Heart right ventricle (tissue), 16 donors: ENCODE measurements around the gene KIF26B. TPM values are rescaled to one million over a fixed set of nuclear protein-coding genes. Genes with fewer than 3 reads are reported as not detected.

Experiments
- ATAC-seq, 8 donors: fragments of 200-7000 bp; cut with Tn5 transposase; one replicate each; pipeline ENCODE4 v1.9.1; 2020; ENCODE audit warnings: mild to moderate bottlenecking in 8 of 8, moderate library complexity in 8 of 8, moderate number of reproducible peaks in 1 of 8
- DNase-seq, 2 donors: peaks; one replicate each; pipeline ENCODE4 v3.0.0-alpha.2; 2020
- H3K27ac ChIP-seq, 10 donors: fragments of 200-600 bp; sonication (generic) in 2 of 10; one replicate each; pipeline versions ENCODE4 v1.5.0 to v1.8.0; 2020 to 2022; ENCODE audit warnings: mild to moderate bottlenecking in 3 of 10
- H3K27me3 ChIP-seq, 7 donors: fragments of 200-600 bp; one replicate each; pipeline ENCODE4 v1.8.0; 2021 to 2022; ENCODE audit warnings: mild to moderate bottlenecking in 2 of 7
- H3K36me3 ChIP-seq, 9 donors: fragments of 200-600 bp; sonication (generic) in 1 of 9; one replicate each; pipeline versions ENCODE4 v1.5.0 to v1.8.0; 2020 to 2022; ENCODE audit warnings: mild to moderate bottlenecking in 2 of 9
- H3K4me1 ChIP-seq, 9 donors: fragments of 200-600 bp; sonication (generic) in 1 of 9; one replicate each; pipeline versions ENCODE4 v1.5.0 to v1.8.0; 2020 to 2022; ENCODE audit warnings: mild to moderate bottlenecking in 4 of 9
- H3K4me3 ChIP-seq, 10 donors: fragments of 200-600 bp; sonication (generic) in 2 of 10; one replicate each; pipeline versions ENCODE4 v1.5.0 to v1.8.0; 2020 to 2022; ENCODE audit warnings: mild to moderate bottlenecking in 7 of 10, moderate library complexity in 2 of 10
- H3K9me3 ChIP-seq, 11 donors: fragments of 200-600 bp in 10 of 11; sonication (generic) in 2 of 11; one replicate each; pipeline versions ENCODE4 v1.5.0 to v1.8.0; 2013 to 2022; ENCODE audit warnings: mild to moderate bottlenecking in 2 of 11, control low read depth in 1 of 11, moderate library complexity in 1 of 11
- WGBS, 2 donors: extraction: QIAGEN DNeasy Blood & Tissue Kit; methylation state at CpG; one replicate each; pipeline ENCODE4 v1.1.7; 2013; ENCODE audit warnings: inconsistent platforms in 1 of 2; 5-methylcytosine and 5-hydroxymethylcytosine counted together
- intact Hi-C, 10 donors: fragments of 100-400 bp; cut with DNase I; formaldehyde crosslinking; loops; one replicate each; pipeline versions ENCODE4 v1.11.1 to v1.14.2; 2022
- polyA plus RNA-seq, 2 donors: library from polyadenylated mRNA; stranded (reverse); fragments of 200-250 nt; gene quantifications; one replicate each; pipeline ENCODE4 v1.2.3, GENCODE V29; 2013
- total RNA-seq, 10 donors: library from RNA; stranded (reverse); fragmentation: NEBNext Ultra II Directional in 3 of 10; extraction: Animal tissue kit (Norgen Biotek cat#: 25700) in 3 of 10; gene quantifications; one replicate each; pipeline versions ENCODE4 v1.2.1 to v1.2.4, GENCODE V29; 2021 to 2023
- TF ChIP-seq, protein P1 (sequence below), 9 donors: fragments of 200-600 bp; sonication (generic) in 2 of 9; IDR thresholded peaks; one replicate each; pipeline versions ENCODE4 v1.5.0 to v1.8.0; 2021 to 2022; ENCODE audit warnings: antibody characterized with exemption in 9 of 9, mild to moderate bottlenecking in 5 of 9, moderate library complexity in 1 of 9
- donor health status: Arrhythmogenic right ventricular cardiomyopathy.
- donor health status: ischemic (EF 13 %, LVEDD 7.1; RV severe dilation, severe dysfunction).
- donor health status: healthy with polysubstance abuse.
- donor health status: DM: no; HTN: yes; CAD: no.
- donor health status: DM: no; HTN: no; CAD: no.
- donor health status: ischemic (EF 25% LVEDD 6.9; RV normal size, moderate dysfunction).
- donor health status: ischemic (EF 25% LVEDD 5.7; RV mildly dilated, moderate dysfunction).
- donor health status: healthy.
- donor health status: DM: yes; HTN: yes; CAD: no.
- donor health status: Ischemic cardiomyopathy.
- donor health status: ischemic (EF 35%, LVEDD 5.7; RV mildly dilated, moderate dysfunction).
- donor health status: nonischemic (EF 11% LVEDD 7.7; RV severe dilation, severe dysfunction).
- donor health status: DM: yes; HTN: yes; CAD: no.
- donor health status: PGD.
- donor health status: ischemic (EF 29% LVEDD 5.4; RV normal size, mild dysfunction).
- donor health status: nonischemic (EF 23%, LVEDD 6.1; RV moderate dilation, normal function).

Gene KIF26B
- total and polyA plus RNA-seq, 12 donors, result 0.66 to 8.8 (median 2.8) TPM

DNA sequence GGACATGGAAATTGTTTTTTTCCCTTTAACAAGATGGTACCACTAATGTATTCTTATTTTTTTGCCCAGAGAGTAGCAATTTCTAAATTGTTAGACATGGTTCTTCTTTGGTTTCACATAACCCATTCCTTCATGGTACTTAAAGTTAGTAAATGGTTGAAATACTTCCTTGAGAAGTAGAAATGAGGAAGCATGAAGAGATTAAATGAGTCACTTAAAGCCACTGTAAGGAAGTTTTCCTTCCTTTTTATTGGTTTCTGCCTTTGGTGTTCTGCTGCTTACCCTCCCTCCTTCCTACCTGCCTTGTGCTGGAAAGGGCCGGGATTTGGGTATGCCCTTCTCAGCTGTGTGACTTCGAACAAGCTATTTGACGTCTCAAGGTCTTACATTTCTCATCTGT is 101.0 kb downstream of the KIF26B start:
- 91 to 97% methylated on average over 3 of the region's 3 CpGs for WGBS, 2 donors
- Histone ChIP-seq H3K27ac (no peak overlapping the region), H3K4me3 (no peak overlapping the region), H3K27me3 (peaks cover 0 to 94% (median 9%) of the 10 kb centered on the region in 7 donors), H3K9me3 (peaks cover 0 to 23% (median 0%) of the 10 kb centered on the region in 11 donors), H3K36me3 (no peaks in the 10 kb centered on the region), H3K4me1 (peaks cover 0 to 10% (median 0%) of the 10 kb centered on the region in 9 donors)
- intact Hi-C loops, result no loop called here
- ATAC-seq (no peak), DNase-seq (no peak)
- TF ChIP-seq, protein P1, sequence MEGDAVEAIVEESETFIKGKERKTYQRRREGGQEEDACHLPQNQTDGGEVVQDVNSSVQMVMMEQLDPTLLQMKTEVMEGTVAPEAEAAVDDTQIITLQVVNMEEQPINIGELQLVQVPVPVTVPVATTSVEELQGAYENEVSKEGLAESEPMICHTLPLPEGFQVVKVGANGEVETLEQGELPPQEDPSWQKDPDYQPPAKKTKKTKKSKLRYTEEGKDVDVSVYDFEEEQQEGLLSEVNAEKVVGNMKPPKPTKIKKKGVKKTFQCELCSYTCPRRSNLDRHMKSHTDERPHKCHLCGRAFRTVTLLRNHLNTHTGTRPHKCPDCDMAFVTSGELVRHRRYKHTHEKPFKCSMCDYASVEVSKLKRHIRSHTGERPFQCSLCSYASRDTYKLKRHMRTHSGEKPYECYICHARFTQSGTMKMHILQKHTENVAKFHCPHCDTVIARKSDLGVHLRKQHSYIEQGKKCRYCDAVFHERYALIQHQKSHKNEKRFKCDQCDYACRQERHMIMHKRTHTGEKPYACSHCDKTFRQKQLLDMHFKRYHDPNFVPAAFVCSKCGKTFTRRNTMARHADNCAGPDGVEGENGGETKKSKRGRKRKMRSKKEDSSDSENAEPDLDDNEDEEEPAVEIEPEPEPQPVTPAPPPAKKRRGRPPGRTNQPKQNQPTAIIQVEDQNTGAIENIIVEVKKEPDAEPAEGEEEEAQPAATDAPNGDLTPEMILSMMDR (IDR thresholded peaks at IDR 0.05), result no peak

DNA sequence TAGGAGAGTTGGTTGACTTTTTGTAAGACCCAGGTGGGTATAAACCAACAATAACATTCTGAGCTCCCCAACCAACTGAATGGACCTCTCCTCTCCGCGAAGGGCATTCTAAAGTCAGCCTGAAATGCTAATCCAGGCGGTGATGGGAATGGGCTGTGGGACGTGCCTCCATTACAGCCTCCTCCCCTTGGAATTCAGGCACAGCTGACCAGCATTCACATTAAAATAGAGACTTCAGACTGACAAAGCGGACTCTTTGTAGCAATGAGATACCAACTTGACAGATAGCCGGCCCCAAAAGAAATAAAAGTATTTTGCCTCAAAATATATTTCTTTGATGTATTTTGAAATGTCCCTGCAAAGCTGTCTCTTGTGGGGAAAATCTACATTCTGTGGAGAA is 101.7 kb downstream of the KIF26B start:
- WGBS, 2 donors, result 70 to 71% methylated on average over 6 of the region's 6 CpGs
- H3K4me1 ChIP-seq, result peaks cover 0 to 10% (median 0%) of the 10 kb centered on the region in 9 donors
- no peak overlapping the region for H3K4me3 ChIP-seq
- no peak for ATAC-seq
- no peak overlapping the region for H3K27ac ChIP-seq
- no peaks in the 10 kb centered on the region for H3K36me3 ChIP-seq
- DNase-seq, result no peak
- H3K27me3 ChIP-seq, result peaks cover 0 to 93% (median 9%) of the 10 kb centered on the region in 7 donors
- TF ChIP-seq, protein P1 (IDR thresholded peaks at IDR 0.05), result no peak
- peaks cover 0 to 21% (median 0%) of the 10 kb centered on the region in 11 donors for H3K9me3 ChIP-seq
- intact Hi-C loops, result no loop called here

DNA sequence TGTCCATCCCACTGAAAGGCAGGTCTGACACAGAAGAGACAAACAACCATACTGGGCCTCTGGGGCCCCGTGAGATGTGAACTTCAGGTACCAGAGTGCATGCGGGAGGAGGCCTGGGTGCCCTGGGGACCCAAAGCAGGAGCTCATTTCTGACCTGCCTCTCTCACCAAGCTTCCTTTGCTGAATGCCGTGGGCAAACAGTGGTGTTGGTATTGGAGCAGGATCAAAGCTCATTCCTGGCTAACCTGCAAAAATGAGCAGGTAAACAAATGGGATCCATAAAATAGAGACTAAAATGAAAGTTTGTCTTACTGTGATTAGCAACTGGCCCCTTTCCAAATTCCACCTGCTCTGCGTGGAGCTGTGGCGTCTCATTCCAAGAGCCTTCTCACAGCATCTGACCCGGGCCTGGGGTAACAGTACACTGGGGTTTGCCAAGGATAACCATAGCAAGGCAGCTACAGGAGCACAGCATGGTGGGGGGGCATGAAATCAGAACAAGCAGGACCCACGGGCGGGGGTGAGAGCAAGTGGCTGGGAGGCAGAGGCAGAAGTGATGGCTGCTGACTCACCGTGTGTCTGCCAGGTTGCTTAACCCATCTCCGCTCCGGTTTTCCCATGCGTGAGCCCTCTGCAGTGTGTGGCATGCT is 103.6 kb downstream of the KIF26B start:
- Histone ChIP-seq H3K27ac (no peak overlapping the region), H3K4me3 (no peak overlapping the region), H3K27me3 (peaks cover 0 to 88% (median 16%) of the 10 kb centered on the region in 7 donors), H3K36me3 (no peaks in the 10 kb centered on the region), H3K4me1 (peaks cover 0 to 10% (median 0%) of the 10 kb centered on the region in 9 donors), H3K9me3 (peaks cover 0 to 6% (median 0%) of the 10 kb centered on the region in 11 donors)
- WGBS, 2 donors, result 71 to 77% methylated on average over 12 of the region's 12 CpGs
- intact Hi-C loops, result no loop called here
- ATAC-seq (peak in 1 of 8 donors; percentile 18), DNase-seq (no peak)
- TF ChIP-seq, protein P1 (IDR thresholded peaks at IDR 0.05), result no peak

DNA sequence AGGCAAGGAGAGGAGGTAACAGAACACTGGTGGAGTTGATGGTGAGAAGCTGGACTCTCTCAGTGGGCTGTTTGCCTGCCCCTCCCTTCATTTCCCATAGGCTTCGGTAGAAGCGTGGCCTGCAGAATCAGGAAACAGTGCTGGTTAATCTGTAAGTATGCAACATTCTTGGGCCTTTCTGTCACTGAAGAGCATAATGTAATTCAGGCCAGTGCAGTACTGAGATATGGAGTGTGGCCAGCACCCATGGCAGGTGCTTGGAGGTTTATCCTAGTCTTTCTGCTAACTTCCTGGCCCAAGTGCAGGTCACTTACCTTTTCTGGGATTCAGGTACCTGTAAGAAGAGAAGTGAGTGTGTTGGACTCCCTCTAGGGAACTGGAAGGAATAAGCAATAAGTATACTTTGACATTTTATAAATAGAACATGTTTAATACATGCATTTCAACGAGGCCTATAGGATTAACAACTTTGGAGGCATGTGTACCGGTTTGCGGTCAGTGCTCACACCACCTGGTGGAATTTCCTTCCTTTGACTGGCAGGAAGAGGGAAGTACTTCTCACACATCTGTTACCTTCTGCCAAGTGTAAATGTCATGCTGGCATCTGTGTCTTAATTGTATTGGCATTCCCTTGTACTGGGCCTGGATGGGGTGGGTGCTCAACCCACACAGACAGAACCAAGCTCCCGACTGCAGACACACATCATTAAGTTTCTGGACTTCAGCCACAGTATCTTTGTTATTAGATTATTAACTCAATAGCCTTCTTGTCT is 105.5 kb downstream of the KIF26B start:
- TF ChIP-seq, protein P1 (IDR thresholded peaks at IDR 0.05), result no peak
- H3K36me3 ChIP-seq, result no peaks in the 10 kb centered on the region
- 35 to 42% methylated on average over 6 of the region's 6 CpGs for WGBS, 2 donors
- peak in 1 of 8 donors; percentile 39 for ATAC-seq
- peaks cover 0 to 10% (median 0%) of the 10 kb centered on the region in 9 donors for H3K4me1 ChIP-seq
- no peak for DNase-seq
- peaks cover 0 to 6% (median 0%) of the 10 kb centered on the region in 11 donors for H3K9me3 ChIP-seq
- H3K4me3 ChIP-seq, result no peak overlapping the region
- H3K27ac ChIP-seq, result no peak overlapping the region
- intact Hi-C loops, result no loop called here
- peaks cover 0 to 85% (median 18%) of the 10 kb centered on the region in 7 donors for H3K27me3 ChIP-seq
